CD4-positive, alpha-beta T cell (primary cell): ENCODE measurements around the gene ADAM10. TPM values are rescaled to one million over a fixed set of nuclear protein-coding genes. Genes with fewer than 3 reads are reported as not detected.
A peak's percentile ranks its signal among the peaks of the same experiment; 100 is the strongest.
"Not testable (repeated sequence)": the region's sequence is repeated elsewhere in the genome, so short reads cannot be mapped to it uniquely, and the experiment has no call there.

Source experiments
- ATAC-seq: fragments of 200-7000 bp; cut with Tn5 transposase; one replicate; pipeline ENCODE4 v1.10.0; 2022; ENCODE audit warnings: mild to moderate bottlenecking; ENCODE audit not compliant: poor library complexity
- CTCF ChIA-PET: fragments of 350-600 bp; sonication (Branson Sonifier 250); formaldehyde crosslinking; loops from one replicate; lab custom pipeline; 2021; ENCODE audit warnings: antibody characterized with exemption, inconsistent platforms; lab: Charles Lee
- POLR2A ChIA-PET: fragments of 350-600 bp; sonication (Branson Sonifier 250); formaldehyde crosslinking; loops from one replicate; lab custom pipeline; 2021; ENCODE audit warnings: antibody characterized with exemption, inconsistent platforms; lab: Charles Lee
- DNase-seq, 14 experiments: peaks; one replicate each; pipeline ENCODE4 v3.0.0-alpha.2; 2013 to 2020; ENCODE audit warnings: mixed read lengths in 2 of 14
- H3K27ac ChIP-seq, 2 donors: one replicate each; pipeline versions ENCODE4 v1.5.1 to v1.7.0; 2013; ENCODE audit warnings: low read length in 2 of 2, low read depth in 1 of 2, mild to moderate bottlenecking in 1 of 2
- H3K27me3 ChIP-seq, 2 experiments: 1 replicate in 1 of 2; 2 replicates in 1 of 2; pipeline versions ENCODE4 v1.6.1 to v1.7.0; 2013; ENCODE audit warnings: low read length in 2 of 2, control low read depth in 1 of 2, mild to moderate bottlenecking in 1 of 2, moderate library complexity in 1 of 2; ENCODE audit not compliant: insufficient read depth in 2 of 2, control insufficient read depth in 1 of 2
- H3K36me3 ChIP-seq: one replicate; pipeline ENCODE4 v1.6.1; 2013; ENCODE audit warnings: low read length, control low read depth; ENCODE audit not compliant: insufficient read depth
- H3K4me1 ChIP-seq: one replicate; pipeline ENCODE4 v1.6.1; 2013; ENCODE audit warnings: low read length, control low read depth; ENCODE audit not compliant: insufficient read depth
- H3K4me3 ChIP-seq: one replicate; pipeline ENCODE4 v1.5.1; 2013; ENCODE audit warnings: mild to moderate bottlenecking, low read length, moderate library complexity
- H3K9me3 ChIP-seq, 2 experiments: 1 replicate in 1 of 2; 2 replicates in 1 of 2; pipeline versions ENCODE4 v1.6.1 to v1.7.0; 2013; ENCODE audit warnings: low read length in 2 of 2, mild to moderate bottlenecking in 2 of 2, control low read depth in 1 of 2, moderate library complexity in 1 of 2; ENCODE audit not compliant: control insufficient read depth in 1 of 2, insufficient read depth in 1 of 2
- H3K27ac Mint-ChIP-seq: one replicate; pipeline ENCODE4 v1.8.0; 2020; ENCODE audit warnings: mixed read lengths
- H3K27me3 Mint-ChIP-seq: one replicate; pipeline ENCODE4 v1.8.0; 2021; ENCODE audit warnings: mixed read lengths
- H3K36me3 Mint-ChIP-seq: one replicate; pipeline ENCODE4 v1.8.0; 2021; ENCODE audit warnings: low read depth, mixed read lengths
- H3K4me1 Mint-ChIP-seq: one replicate; pipeline ENCODE4 v1.8.0; 2021; ENCODE audit warnings: low read depth, mixed read lengths
- H3K4me3 Mint-ChIP-seq: one replicate; pipeline ENCODE4 v1.8.0; 2020; ENCODE audit warnings: mild to moderate bottlenecking, mixed read lengths
- H3K9me3 Mint-ChIP-seq: one replicate; pipeline ENCODE4 v1.8.0; 2020; ENCODE audit warnings: mixed read lengths
- intact Hi-C, 2 experiments: fragments of 100-400 bp; cut with DNase I in 1 of 2; cut with micrococcal nuclease in 1 of 2; formaldehyde crosslinking; loops; one replicate each; pipeline versions ENCODE4 v1.15.1 to v1.9.0; 2023 to 2025; cut with DNase I, micrococcal nuclease
- total RNA-seq, 174 experiments: library from RNA in 2 of 174; stranded (reverse) in 2 of 174; gene quantifications; one replicate each; pipeline ENCODE4 v1.2.3 and lab custom pipeline; 2021 to 2026
- TF ChIP-seq, protein P1 (sequence below): fragments of 200-600 bp; IDR thresholded peaks from one replicate; pipeline ENCODE4 v1.8.0; 2022; ENCODE audit warnings: antibody characterized with exemption, mild to moderate bottlenecking

The ADAM10 gene
- total RNA-seq, 2 experiments from 2014 or later = 70.5 to 80.4 TPM

DNA sequence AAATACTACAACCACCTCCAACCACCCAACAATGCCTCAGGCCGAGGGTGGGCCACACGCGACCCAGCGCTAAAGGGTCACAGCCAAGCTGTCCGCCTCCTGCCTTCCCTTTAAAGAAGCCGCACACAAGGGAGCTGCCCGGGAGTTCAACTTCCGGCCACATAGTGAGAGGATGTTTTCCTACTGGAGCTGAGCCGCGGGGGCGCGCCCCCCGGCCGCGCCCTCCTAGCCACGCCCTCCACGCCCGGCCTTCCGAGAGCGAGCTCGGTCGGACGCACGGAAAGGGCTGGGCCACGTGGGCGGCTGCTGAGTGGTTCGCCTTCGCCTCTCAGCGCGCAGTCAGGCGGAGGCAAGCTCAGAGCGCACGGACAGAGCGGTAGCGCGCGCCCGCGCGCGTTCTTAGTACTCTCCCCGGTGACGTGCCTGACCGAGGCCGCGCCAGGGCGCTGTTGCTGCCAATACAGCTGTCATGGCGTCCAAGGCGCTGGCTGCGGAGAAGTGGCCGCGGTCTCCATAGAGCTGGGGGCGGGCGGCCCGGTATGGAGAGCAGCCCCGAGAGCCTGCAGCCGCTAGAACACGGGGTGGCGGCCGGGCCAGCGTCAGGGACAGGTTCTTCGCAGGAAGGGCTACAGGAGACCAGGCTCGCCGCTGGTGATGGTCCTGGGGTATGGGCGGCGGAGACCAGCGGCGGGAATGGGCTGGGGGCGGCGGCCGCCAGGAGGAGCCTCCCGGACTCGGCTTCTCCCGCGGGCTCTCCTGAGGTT lies 21.5 kb upstream of the ADAM10 start, which contains the start of gene MINDY2:
Gene MINDY2, plus strand, starts transcription at position 446 of the 764 bp plus-strand sequence. Its CDS starts 94 bp downstream, at position 540.
- H3K9me3 Mint-ChIP-seq = no peaks in the 10 kb centered on the region
- CTCF ChIA-PET = interaction anchor here (0.6 to 3.5 kb wide), 15 partner anchors 9 to 543 kb away, joined by 3 to 38 read pairs (median 3); partner anchors contain the start of gene ADAM10

DNA sequence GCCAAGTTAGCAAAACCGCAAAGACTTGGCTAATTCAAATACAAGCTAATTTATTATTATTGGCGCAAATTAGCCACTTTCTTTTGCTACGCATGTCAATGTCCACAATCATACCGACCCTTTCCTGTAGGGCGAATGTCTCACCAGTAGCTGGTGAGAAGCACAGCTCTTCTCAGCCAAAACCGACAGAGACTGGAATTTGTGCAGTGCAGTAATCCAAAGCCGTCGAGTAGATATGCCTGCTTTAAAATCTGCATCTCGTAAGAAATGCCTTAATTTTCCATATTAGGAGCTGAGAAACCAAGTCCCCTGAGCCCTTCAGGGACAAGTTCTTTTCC lies 21.0 kb upstream of the ADAM10 start:
- peaks cover 20% of the 10 kb centered on the region for H3K4me1 Mint-ChIP-seq
- DNase-seq = peak in 4 of 14 experiments; percentile 6 to 67 (median 37)
- H3K27ac ChIP-seq = peak overlapping the region; percentile 60 to 74
- ATAC-seq = peak; percentile 43
- TF ChIP-seq, protein P1, sequence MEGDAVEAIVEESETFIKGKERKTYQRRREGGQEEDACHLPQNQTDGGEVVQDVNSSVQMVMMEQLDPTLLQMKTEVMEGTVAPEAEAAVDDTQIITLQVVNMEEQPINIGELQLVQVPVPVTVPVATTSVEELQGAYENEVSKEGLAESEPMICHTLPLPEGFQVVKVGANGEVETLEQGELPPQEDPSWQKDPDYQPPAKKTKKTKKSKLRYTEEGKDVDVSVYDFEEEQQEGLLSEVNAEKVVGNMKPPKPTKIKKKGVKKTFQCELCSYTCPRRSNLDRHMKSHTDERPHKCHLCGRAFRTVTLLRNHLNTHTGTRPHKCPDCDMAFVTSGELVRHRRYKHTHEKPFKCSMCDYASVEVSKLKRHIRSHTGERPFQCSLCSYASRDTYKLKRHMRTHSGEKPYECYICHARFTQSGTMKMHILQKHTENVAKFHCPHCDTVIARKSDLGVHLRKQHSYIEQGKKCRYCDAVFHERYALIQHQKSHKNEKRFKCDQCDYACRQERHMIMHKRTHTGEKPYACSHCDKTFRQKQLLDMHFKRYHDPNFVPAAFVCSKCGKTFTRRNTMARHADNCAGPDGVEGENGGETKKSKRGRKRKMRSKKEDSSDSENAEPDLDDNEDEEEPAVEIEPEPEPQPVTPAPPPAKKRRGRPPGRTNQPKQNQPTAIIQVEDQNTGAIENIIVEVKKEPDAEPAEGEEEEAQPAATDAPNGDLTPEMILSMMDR = no peak
- H3K36me3 Mint-ChIP-seq = peaks cover 14% of the 10 kb centered on the region
- no peaks in the 10 kb centered on the region for H3K27me3 Mint-ChIP-seq
- H3K4me3 ChIP-seq = peak overlapping the region; percentile 86
- H3K27ac Mint-ChIP-seq = peak overlapping the region; percentile 89
- H3K36me3 ChIP-seq = no peaks in the 10 kb centered on the region
- intact Hi-C loops = loop anchor here (1.0 to 10.0 kb wide), 5 partner anchors 20 to 884 kb away; partner anchors contain the start of genes ADAM10 (in 1 of the 2), CCNB2 (in 1 of the 2), GTF2A2 (in 1 of the 2) and SLTM (in 1 of the 2)
- H3K9me3 Mint-ChIP-seq = no peaks in the 10 kb centered on the region
- H3K9me3 ChIP-seq = no peaks in the 10 kb centered on the region
- H3K4me3 Mint-ChIP-seq = no peak overlapping the region
- H3K27me3 ChIP-seq = no peaks in the 10 kb centered on the region
- peaks cover 29% of the 10 kb centered on the region for H3K4me1 ChIP-seq
- CTCF ChIA-PET = interaction anchor here (0.6 to 3.5 kb wide), 13 partner anchors 8 to 136 kb away, joined by 3 to 38 read pairs (median 3); partner anchors contain the start of gene ADAM10
- POLR2A ChIA-PET = interaction anchor here (0.6 to 8.4 kb wide), 23 partner anchors 10 to 919 kb away, joined by 3 to 179 read pairs (median 5); partner anchors contain the start of genes ADAM10, BNIP2 and SLTM

More for the DNA sequence above, 21.5 kb upstream of the ADAM10 start, which contains the start of gene MINDY2:
- Histone ChIP-seq H3K4me3 (peak within 1 kb of the TSS; percentile 86), H3K9me3 (no peaks in the 10 kb centered on the region), H3K4me1 (peaks cover 33% of the 10 kb centered on the region), H3K36me3 (no peaks in the 10 kb centered on the region), H3K27ac (peak within 1 kb of the TSS; percentile 74 to 83), H3K27me3 (no peaks in the 10 kb centered on the region)
- POLR2A ChIA-PET = interaction anchor here (0.6 to 8.4 kb wide), 25 partner anchors 10 to 918 kb away, joined by 3 to 179 read pairs (median 4); partner anchors contain the start of genes ADAM10, BNIP2 and SLTM
- ATAC-seq (peak; percentile 93), DNase-seq (peak; percentile 86 to 97 (median 92))
- intact Hi-C loops = loop anchor here (1.0 to 10.0 kb wide), 6 partner anchors 21 to 884 kb away; partner anchors contain the start of genes SLTM (in 2 of the 2), ADAM10 (in 1 of the 2), CCNB2 (in 1 of the 2) and GTF2A2 (in 1 of the 2)
- no peak within 1 kb of the TSS for H3K4me3 Mint-ChIP-seq
- TF ChIP-seq, protein P1 = no peak
- peaks cover 20% of the 10 kb centered on the region for H3K4me1 Mint-ChIP-seq
- peak within 1 kb of the TSS; percentile 89 for H3K27ac Mint-ChIP-seq
- peaks cover 14% of the 10 kb centered on the region for H3K36me3 Mint-ChIP-seq
- no peaks in the 10 kb centered on the region for H3K27me3 Mint-ChIP-seq

DNA sequence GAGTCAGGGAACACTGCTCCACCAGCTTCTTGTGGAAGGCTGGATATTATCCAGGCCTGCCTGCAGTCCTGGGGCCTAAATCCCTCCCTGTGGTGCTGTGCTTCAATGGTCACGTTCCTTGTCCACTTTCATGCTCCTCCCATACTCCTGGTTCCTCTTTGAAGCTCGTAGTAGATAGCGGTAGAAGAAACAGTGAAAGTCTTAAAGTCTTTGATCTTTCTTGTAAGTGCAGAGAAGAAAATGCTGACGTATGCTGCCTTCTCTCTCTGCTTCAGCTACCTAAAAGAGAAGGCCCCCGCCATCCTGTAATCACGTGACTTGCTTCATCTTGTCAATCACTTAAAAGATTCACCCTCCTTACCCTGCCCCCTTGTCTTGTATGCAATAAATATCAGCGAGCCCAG lies 19.1 kb upstream of the ADAM10 start:
- H3K9me3 ChIP-seq, H3K4me3 ChIP-seq, H3K27me3 ChIP-seq, ATAC-seq, H3K36me3 ChIP-seq, H3K27me3 Mint-ChIP-seq, H3K9me3 Mint-ChIP-seq, H3K27ac ChIP-seq: not testable (repeated sequence)
- H3K4me1 Mint-ChIP-seq = peaks cover 20% of the 10 kb centered on the region
- CTCF ChIA-PET = interaction anchor here (1.1 kb wide), 1 partner anchor 19 kb away, joined by 3 read pairs; the partner anchor contains the start of gene ADAM10
- intact Hi-C loops = loop anchor here in 1 of 2 experiments (2.0 to 10.0 kb wide), 2 partner anchors 14 to 724 kb away; no protein-coding TSS in a partner anchor
- POLR2A ChIA-PET = interaction anchor here (8.4 kb wide), 1 partner anchor 21 kb away, joined by 179 read pairs; the partner anchor contains the start of gene ADAM10
- peaks cover 14% of the 10 kb centered on the region for H3K36me3 Mint-ChIP-seq
- peak overlapping the region; percentile 54 for H3K4me3 Mint-ChIP-seq
- H3K27ac Mint-ChIP-seq = peak overlapping the region; percentile 19
- peak in 4 of 14 experiments; percentile 5 to 52 (median 38) for DNase-seq
- H3K4me1 ChIP-seq = peaks cover 20% of the 10 kb centered on the region
